D721Med (cell line): ENCODE results near the gene A2M.

Experiments
- DNase-seq: peaks from one replicate; pipeline ENCODE4 v3.0.0; 2011; ENCODE audit warnings: low spot score; ENCODE audit not compliant: insufficient read length
- FAIRE-seq: peaks from 2 replicates; lab custom pipeline; 2011; peaks lifted over from hg19 to GRCh38; lab: Jason Lieb, UNC
- TF ChIP-seq, protein P1 (sequence below): IDR thresholded peaks from 2 replicates; pipeline ENCODE4 v1.5.1; 2012; ENCODE audit warnings: mild to moderate bottlenecking, control low read depth; ENCODE audit not compliant: insufficient read depth; ENCODE audit errors: missing control alignments

The A2M gene

DNA sequence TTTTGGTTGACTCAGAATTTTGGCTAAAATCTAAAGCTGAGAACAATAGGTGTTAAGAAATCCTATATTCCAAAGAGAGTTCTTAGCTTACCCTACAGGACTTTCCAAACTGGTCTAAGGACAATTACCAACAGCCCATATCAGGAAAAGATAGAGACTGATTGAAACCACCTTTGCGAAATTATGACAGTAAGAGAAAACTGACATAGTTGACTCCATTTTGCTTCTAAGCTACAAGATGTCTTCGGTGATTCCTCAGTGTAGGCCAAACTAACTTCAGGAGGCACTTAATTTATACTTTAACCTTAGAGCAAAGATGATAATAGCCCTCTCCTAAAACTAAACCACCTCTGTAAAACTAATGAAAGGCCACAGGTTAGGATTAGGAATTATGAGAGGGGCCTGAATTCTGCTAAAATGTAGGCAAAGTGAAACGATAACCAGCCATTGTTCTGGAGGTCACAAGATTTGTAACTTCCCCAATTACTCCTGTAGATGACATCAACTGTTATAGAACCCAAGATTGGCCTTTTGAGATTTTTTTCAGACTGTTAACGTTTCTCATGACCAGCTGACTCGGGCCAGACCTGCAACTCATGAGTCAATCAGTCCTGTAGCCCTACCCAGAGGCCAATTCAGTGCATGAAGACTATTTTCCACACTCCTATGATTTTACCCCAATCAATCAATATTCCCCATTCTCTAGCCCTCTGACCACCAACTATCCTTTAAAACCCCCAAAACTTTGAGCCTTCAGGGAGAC is 83.3 kb downstream of the A2M start:
- FAIRE-seq (no peak), DNase-seq (no peak)
- TF ChIP-seq, protein P1, sequence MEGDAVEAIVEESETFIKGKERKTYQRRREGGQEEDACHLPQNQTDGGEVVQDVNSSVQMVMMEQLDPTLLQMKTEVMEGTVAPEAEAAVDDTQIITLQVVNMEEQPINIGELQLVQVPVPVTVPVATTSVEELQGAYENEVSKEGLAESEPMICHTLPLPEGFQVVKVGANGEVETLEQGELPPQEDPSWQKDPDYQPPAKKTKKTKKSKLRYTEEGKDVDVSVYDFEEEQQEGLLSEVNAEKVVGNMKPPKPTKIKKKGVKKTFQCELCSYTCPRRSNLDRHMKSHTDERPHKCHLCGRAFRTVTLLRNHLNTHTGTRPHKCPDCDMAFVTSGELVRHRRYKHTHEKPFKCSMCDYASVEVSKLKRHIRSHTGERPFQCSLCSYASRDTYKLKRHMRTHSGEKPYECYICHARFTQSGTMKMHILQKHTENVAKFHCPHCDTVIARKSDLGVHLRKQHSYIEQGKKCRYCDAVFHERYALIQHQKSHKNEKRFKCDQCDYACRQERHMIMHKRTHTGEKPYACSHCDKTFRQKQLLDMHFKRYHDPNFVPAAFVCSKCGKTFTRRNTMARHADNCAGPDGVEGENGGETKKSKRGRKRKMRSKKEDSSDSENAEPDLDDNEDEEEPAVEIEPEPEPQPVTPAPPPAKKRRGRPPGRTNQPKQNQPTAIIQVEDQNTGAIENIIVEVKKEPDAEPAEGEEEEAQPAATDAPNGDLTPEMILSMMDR = no peak

DNA sequence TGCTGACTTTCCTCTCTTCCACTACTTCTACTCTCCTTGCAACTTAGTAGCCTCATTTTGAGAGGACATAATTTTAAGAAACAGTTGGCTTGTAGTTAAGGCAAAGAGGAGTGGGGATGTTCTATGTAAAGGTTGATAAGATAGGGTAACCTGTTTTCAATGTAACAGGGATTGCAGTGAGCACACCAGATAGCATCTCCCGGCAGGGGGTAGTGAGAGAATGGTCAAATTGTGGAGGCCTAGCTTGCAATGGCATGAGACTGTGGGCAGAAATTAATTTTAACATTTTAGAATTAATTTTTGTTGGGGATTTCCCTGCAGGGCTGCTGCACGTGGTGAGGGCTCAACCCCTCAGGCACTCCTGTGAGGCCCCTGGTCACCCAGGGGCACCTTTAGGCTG is 84.9 kb downstream of the A2M start:
- FAIRE-seq (no peak), DNase-seq (no peak)
- TF ChIP-seq, protein P1 = no peak

DNA sequence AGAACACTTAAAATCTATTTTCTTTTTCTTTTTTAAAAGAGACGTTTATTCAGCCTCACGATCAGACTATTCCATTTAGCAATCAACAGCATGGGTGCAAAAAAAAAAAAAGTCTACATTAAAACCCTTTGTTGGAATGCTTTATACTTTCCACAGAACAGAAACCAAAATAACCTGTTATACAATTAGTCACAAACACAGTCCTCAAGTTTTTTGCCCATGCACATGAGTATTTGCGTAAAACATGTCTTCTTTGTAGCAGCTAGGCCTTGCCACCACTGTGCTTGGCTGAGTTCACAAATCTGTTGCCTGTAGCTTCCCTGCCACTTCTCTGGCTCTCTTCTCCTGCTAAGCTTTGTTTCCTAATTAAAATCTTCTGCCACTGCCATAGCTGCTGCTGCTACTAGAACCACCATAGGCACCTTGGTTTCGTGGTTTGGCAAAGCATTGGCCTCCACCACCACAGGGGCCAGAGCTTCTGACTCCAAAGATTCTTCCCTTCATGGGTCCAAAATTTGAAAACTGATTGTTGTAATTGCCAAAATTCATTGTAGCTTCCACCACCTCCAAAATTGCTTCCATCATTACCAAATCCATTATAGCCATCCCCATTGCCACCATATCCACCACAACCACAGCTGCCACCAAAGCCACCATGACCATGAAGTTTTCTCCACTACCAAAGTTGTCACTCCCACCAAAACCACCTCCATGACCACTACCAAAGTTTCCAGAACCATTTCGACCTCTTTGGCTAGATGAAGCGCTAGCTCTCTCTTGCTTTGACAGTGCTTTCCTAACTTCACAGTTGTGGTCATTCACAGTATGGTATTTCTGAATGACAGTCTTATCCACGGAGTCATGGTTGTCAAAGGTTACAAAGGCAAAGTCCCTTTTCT is 88.3 kb downstream of the A2M start:
- DNase-seq = no peak
- no peak for FAIRE-seq
- TF ChIP-seq, protein P1 = no peak

DNA sequence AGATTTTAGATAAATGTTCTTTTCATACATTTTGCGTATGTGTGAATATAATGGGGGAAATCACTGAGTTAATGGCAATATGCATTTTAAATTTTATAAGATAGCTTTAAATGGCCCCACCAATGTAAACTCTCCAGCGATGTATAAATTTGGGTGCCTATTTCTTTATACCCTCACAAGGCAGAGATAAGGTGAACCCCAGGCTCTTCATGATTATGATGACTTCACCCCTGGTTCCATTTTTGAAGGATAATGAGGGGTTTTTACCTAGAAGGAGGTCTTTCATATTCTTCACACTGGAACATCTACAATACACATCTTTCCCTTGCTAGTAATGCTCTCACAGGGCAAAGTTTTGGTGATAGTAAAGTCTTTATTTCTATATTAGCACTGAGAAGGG is 91.2 kb downstream of the A2M start:
- TF ChIP-seq, protein P1 = no peak
- DNase-seq = no peak
- no peak for FAIRE-seq

DNA sequence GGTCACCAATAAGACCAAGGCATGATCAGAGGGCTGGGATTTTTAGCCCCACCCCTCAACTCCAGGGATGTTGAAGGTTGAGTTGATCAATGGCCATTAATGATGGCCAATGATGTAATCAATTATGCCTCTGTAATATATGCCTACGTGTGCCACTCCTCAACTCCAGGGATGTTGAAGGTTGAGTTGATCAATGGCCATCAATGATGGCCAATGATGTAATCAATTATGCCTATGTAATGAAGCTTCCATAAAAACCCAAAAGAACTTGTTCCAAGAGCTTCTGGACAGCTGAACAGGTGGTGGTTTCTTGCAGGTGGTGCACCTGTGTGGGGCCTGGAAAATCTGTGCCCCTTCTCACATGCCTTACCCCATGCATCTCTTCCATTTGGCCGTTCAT is 93.1 kb downstream of the A2M start:
- DNase-seq = no peak
- TF ChIP-seq, protein P1 = no peak
- no peak for FAIRE-seq
